Stimulated activated CD4-positive, alpha-beta T cell treated with anti-CD3 and anti-CD28 coated beads, Interleukin-12 subunit alpha, Interleukin-12 subunit beta, amount 100 ng/mL, for 48 hours (primary cell): ENCODE results near the gene SPATA31D3.
"Not testable (repeated sequence)": the region's sequence is repeated elsewhere in the genome, so short reads cannot be mapped to it uniquely, and the experiment has no call there.

ENCODE experiments used
- DNase-seq, 3 donors: peaks; one replicate each; pipeline ENCODE4 v3.0.0-alpha.2; 2020; ENCODE audit warnings: low read depth in 2 of 3, low spot score in 1 of 3

The SPATA31D3 gene

GRCh38 chr9:81943393-81943792, at the start of gene SPATA31D3:
Gene SPATA31D3, plus strand, starts transcription at chr9:81943500. Its CDS starts 86 bp downstream, at chr9:81943586.
- DNase-seq: not testable (repeated sequence)

DNA sequence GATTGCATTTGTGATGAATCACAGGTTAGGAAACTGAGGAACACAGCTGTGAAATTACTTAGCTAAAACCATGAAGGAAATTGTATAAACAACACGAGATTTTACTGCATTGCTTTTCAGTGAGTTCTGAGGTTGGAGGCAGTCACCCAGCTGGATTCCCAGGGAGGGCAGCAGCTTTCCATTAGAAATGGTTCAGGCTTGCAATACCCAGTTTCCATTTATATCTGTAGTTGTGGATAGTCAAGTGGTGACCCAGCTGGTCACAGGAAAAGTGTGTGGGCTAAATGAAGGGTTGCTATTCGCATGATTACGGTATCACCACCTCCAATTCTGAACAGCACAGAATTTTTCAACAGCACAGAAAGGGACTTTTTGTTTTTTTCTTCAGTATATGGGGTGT, 49.4 kb upstream of the SPATA31D3 start:
- no peak for DNase-seq

- DNase-seq: no peak
Measured at GRCh38 chr9:81894891-81895290, 48.4 kb upstream of the SPATA31D3 start.

- DNase-seq: no peak
Measured at GRCh38 chr9:81896070-81896469, 47.2 kb upstream of the SPATA31D3 start.

- no peak for DNase-seq
Measured at GRCh38 chr9:81898851-81899250, 44.4 kb upstream of the SPATA31D3 start.

DNA sequence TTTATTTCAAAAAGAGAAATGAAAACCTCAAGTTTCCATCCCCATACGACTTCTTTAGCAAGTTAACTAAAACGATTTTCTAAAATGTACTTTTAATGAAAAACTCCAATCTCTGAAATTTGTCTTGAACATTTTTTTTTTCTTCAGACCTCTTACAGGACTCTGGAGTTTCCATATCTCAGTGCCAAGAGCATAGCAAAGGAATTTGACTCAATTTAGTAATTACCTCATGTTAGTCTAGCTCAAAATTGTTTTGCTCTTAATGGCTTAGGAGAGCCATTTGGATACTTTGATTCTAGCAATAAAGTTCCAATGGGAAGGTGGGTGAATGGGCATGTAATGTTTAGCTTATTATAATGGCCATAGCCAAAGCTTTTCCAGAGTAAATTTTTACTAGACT, 41.1 kb upstream of the SPATA31D3 start:
- DNase-seq: no peak

GRCh38 chr9:81902626-81903025, 40.7 kb upstream of the SPATA31D3 start:
- no peak for DNase-seq

GRCh38 chr9:81906671-81907070, 36.6 kb upstream of the SPATA31D3 start:
- DNase-seq: no peak

DNA sequence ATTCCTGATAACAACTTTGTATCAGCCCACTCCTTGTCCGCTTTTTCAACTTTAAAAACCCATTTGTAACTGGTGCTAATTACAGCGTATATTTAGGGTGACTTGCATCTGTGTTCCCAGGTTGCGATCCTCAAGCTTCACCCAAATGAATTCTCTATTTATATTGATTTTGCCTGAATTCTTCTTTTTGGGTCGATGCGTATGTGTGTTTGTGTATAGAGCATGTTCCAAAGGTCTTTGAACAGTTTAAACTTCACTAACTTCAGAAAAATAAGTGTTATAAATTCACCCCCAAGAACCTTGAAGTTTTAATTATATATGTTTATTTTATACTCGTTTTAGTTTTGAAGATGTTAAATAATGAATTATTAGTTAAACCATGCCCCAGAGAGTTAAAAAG, 31.2 kb upstream of the SPATA31D3 start:
- no peak for DNase-seq

- DNase-seq: no peak
Measured at GRCh38 chr9:81915801-81916505, 27.3 kb upstream of the SPATA31D3 start.

DNA sequence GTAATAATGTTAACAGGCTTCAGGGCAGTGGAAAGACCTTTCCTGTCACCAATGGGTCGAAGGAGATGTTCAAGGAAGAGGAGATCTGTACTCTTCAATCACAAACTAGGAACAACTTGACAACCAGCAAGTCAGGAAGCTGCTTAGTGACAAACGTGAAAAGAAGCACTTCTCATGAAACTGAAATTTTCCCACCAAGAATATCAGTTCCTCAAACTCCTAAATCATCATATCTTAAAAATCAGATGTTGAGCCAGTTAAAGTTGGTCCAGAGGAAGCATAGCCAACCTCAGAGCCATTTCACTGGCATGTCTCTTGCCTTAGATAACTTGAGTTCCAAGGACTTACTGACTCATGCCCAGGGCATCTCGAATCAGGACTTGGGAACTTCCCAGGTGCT, 24.8 kb upstream of the SPATA31D3 start:
- not testable (repeated sequence) for DNase-seq

- not testable (repeated sequence) for DNase-seq
Measured at GRCh38 chr9:81928305-81928704, 15.0 kb upstream of the SPATA31D3 start, which contains the start of gene SPATA31D4. Gene SPATA31D4, plus strand, starts transcription at chr9:81928428. Its CDS starts 86 bp downstream, at chr9:81928514.

- not testable (repeated sequence) for DNase-seq
Measured at GRCh38 chr9:81930147-81930546, 13.2 kb upstream of the SPATA31D3 start.

GRCh38 chr9:81933547-81933946, 9.8 kb upstream of the SPATA31D3 start:
- not testable (repeated sequence) for DNase-seq

DNA sequence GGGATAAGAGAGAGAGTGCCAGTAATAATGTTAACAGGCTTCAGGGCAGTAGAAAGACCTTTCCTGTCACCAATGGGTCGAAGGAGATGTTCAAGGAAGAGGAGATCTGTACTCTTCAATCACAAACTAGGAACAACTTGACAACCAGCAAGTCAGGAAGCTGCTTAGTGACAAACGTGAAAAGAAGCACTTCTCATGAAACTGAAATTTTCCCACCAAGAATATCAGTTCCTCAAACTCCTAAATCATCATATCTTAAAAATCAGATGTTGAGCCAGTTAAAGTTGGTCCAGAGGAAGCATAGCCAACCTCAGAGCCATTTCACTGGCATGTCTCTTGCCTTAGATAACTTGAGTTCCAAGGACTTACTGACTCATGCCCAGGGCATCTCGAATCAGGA, 5.3 kb downstream of the SPATA31D3 start:
- not testable (repeated sequence) for DNase-seq

DNA sequence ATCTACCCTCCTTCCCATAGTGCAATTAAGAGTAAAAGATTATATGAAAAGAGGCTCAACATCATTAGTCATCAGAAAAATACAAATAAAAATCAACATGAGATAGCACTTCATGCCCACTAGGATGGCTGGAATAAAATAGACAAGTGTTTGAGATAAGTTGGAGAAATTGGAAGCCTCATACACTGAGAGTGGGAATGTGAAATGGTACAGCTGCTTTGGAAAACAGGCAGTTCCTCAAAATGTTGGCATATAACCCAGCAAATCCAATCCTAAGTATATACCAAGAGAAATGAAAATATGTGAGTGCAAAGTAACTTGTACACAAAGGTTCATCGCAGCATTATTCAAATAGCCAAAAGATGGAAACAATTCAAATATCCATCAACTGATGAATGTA, 9.8 kb downstream of the SPATA31D3 start:
- DNase-seq: no peak

GRCh38 chr9:81955625-81956024, 12.3 kb downstream of the SPATA31D3 start:
- DNase-seq: no peak

DNA sequence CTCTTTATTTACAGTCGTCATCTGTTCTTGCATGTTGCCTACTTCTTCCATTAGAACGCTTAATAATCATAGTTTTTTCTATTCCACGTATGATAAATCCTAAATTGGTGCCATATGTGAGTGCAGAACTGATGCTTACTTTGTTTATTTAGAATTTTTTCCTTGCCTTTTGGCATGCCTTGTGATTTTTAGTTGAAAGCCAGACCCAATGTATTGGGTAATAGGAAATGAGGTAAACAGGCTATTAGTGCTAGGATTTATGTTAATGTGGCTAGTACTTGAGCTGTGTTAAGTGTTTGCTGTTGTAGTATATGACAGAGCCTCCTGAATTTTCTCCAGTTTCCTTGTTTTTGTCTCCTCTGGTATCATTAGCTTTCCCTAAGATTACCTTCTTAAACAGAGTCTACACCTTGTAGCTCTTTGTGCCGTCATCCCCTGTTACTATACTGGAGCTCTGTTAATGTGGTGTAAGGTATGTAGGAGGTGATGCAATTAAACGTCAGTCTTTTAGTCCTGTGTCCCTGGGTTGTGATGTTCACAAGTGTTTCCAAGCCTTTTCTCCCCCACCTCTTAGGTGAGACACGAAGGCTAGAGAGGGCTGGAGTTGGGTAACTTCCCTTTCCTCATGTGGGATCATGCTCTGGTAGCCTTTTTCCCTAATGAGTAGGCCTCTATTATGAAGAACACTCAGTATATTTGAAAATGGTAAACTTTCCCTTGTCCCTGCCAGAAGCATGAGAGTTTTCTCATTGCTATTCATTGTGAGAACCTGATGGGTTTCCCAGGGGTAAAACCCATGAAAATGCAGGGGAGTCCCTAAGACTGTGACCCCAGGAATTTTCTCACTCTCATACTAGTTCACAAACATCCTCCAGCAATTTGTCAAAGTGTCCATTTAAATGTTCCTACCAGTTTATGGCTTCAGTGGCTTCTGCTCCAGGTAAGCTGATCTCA, 21.2 kb downstream of the SPATA31D3 start:
- DNase-seq: no peak

GRCh38 chr9:81968026-81968425, 24.7 kb downstream of the SPATA31D3 start:
- no peak for DNase-seq

- DNase-seq: no peak
Measured at GRCh38 chr9:81969971-81970370, 26.7 kb downstream of the SPATA31D3 start.

DNA sequence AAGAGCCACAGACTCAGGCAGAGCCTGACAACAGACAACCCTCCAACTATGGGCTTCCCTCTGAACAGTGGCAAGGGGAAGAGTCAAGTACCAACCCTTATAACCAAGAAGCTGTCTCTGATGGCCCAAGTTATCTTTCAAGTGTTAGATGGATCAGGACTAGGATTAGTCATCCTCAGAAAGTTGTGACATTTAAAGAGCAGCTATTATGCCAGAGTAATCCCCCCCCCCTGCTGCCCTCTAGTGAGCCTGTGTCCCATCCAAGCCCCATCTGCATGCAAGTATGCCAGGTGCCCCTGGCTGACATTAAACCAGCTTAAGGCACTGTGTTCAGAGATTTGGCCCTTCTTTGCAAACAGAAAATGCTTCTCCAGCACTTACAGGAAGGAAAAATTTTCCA, 28.4 kb downstream of the SPATA31D3 start:
- no peak for DNase-seq

GRCh38 chr9:81974764-81975163, 31.5 kb downstream of the SPATA31D3 start:
- DNase-seq: no peak
